RCC 7860 (cell line): Measurements from ENCODE around the gene ARMC8.

Source experiments
- DNase-seq: peaks from one replicate; pipeline ENCODE4 v3.0.0-alpha.2; 2015; ENCODE audit warnings: low spot score
- FAIRE-seq: peaks from 2 replicates; lab custom pipeline; 2012; peaks lifted over from hg19 to GRCh38; lab: Jason Lieb, UNC

Gene ARMC8

DNA sequence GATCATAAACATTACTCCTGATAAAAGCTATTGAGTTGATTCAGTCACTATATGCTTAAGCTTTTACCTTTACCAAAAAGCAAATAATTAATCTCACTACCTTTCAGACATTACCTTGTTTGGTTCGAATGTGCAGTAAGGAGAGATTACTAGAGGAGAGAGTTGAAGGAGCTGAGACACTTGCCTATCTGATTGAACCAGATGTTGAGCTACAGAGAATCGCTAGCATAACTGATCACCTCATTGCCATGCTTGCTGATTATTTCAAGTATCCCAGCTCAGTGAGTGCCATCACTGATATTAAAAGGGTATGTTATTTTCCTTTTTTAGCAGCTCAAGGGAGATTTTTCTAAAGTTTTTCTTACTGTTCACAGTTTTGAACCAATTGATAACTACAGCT is 54.6 kb downstream of the ARMC8 start:
- FAIRE-seq, result no peak
- no peak for DNase-seq

DNA sequence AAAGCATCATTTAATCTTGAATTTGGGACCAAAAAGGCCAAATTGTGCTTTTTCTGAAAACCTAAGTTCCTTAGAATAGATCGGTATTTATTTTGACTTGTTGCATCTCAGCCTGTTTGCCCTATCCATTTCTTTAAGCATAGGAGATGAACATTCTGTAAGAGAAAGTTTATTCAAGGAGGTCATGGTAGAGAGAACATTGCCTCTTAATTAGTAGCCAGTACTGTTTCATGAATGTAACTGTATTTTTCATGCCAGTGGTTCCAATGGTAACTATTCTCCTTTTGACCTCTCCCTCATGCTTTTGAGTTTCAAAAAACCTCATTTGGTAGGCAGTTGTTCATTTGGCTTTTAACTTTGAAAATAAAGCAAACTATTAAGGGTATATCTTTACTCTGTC is 55.4 kb downstream of the ARMC8 start:
- no peak for FAIRE-seq

DNA sequence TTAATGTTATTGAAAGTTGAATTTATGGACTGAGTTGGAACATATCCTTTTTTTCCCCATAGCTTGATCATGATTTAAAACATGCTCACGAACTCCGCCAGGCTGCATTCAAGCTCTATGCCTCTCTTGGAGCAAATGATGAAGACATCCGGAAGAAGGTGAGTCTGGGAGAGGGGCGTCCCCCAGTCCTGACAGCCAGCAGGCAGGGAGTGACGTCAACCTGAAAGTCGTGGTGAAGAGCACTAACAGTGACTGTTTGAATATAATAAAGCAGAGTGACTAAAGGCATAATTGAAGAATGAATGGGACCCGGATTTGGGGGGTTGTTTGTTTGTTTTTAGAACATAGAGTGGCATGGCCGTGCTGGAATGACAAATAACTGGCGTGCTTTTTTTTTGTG is 57.9 kb downstream of the ARMC8 start:
- FAIRE-seq (no peak), DNase-seq (no peak)

More for the DNA sequence above, 55.4 kb downstream of the ARMC8 start:
- DNase-seq, result no peak

DNA sequence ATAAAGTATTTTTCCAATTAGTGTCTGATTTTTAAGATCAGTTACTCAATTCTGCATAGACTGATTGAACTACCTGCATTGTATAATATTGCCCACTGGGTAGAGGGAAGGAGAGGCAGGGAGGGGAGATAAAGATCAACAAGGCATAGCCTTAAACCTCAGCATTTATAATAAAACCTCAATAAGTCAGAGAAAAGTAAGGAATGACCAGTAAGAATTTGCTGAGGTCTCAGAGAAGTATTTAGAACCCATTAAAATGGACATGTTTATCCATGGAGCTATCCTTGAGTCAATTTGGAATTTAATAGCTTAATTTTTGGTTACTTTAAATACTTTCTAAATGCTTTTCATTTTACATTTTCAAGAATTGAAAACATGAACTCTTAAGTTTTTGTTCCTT is 62.5 kb downstream of the ARMC8 start:
- no peak for DNase-seq
- no peak for FAIRE-seq

DNA sequence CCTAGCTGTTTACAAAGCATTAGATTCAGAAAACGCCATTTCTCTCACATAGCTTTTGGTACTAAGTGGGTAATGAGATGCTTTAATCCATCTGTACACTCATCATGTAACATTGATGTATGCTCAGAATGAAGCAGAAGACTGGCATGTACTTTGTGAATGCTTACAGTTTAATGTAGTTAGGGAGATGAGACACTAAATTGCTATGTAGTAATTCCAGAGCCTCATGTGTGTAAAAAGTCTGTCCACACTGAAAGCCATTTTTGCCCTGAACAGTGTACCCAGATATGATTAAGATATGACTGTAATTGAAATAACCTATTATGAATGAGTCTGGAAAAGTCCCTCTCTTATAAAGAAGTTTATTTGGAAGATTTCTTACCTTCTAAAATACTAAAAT is 66.5 kb downstream of the ARMC8 start:
- DNase-seq (no peak), FAIRE-seq (no peak)

DNA sequence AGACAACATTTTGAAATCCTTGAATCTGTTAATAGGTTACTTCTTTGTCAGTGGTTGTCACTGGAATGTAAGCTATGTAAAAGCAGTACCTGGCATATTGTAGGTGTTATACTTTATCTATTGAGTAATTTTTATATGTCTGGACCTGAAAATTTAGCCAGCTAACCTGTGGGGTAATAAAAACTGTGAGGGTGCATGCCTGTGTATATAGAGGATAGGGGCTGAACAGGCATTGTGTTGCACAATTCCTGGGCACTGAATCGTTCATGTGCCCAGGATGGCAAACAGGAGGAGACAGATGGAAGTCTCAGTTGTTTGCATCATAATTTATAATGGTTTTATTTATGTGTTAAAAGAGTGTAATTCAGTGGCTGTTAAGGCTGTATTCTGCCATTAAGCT is 67.1 kb downstream of the ARMC8 start:
- peak; percentile 36 for FAIRE-seq
- DNase-seq, result no peak

DNA sequence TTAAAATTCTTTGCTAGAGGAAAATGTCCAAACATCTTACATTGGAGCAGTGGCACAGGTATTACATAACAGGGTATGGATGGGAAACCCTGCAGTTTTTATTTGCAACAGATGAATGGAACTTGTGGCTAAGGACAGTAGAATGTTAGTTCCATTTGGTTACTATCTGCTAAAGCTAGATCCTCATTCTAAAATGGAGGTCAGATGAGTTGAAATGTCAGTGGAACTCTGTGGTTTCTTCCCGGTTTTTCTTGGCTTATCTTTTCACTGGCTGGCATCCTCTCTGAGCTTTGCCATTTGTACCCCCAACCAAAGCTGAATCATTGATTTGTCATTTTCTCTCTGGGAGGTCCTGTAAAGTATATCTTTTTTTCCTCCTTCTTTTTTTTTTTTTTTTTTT is 68.9 kb downstream of the ARMC8 start:
- FAIRE-seq (peak; percentile 31), DNase-seq (peak; percentile 26)

DNA sequence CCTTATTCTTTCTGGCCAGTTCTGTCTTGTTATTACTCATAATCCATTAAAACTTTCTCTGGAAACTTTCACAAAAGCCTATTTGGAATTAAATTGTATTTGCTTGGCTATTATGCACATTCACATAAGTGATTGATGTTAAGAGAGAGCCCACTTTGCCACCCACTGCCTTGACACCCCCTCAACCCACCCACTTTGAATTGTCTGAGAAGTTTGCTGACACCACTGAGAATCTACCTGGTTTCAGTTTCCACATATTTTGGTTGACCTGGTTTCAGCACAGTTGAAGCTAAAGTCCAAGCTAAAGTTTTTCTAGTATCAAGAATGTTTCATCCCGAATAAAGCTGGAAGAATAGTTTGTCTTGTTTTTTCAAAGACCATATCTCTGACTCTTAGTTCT is 70.9 kb downstream of the ARMC8 start:
- FAIRE-seq (no peak), DNase-seq (no peak)

DNA sequence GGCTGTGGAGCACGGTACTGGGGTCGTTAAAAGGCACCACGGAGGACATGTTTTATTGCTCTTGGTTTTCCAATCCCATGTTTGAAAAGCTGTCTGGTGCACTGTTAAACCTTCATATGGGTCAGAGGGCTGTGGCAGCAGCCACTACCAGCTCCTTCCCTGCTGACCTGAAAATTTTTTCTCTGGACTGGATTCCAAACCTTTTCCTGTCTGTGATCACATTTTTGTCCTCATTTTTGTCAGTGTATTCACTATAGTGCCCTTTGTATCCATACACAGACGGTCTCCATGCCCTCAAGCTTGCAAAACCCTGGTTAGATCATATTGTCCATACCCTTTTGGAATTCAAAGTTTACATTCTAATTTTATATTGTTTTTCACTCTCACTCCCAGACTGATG is 72.0 kb downstream of the ARMC8 start:
- FAIRE-seq (no peak), DNase-seq (no peak)

DNA sequence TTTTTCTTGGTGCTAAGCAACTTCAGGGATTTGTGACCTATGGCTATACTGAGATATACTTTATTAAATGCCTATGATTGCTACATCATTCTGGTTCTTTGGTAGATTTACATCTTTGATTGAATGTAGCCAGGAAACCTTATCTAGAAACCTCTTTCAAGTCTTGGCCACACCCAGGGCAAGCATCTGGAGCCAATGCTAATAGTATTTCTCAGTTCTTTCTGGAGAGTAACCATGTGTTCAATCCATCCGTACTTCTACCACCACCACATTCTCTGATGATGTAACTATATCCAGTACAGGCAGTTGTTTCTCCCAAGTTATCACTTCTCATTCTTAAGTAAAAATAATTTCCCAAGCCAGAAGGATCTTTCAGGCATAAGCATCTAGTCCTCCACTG is 73.5 kb downstream of the ARMC8 start:
- FAIRE-seq (no peak), DNase-seq (no peak)

DNA sequence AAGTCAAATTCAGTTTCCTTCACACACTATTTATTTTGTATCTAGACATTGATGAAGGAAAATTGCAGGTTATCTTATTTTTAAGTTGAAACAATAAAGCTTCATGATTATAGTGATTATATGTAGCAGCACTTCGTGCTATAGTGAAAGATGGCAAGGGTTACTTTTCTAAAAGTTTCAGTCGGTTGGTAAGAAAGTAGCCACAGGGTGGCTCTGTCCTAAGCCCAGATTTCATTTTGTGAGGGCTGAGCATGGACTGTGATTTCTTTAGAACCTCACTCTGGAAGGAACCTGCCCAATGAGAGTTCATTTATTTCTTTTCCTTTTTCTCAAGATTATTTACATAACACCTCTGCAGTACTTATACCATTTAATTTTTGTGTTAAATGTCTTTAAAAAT is 76.0 kb downstream of the ARMC8 start:
- DNase-seq, result no peak
- FAIRE-seq, result no peak

DNA sequence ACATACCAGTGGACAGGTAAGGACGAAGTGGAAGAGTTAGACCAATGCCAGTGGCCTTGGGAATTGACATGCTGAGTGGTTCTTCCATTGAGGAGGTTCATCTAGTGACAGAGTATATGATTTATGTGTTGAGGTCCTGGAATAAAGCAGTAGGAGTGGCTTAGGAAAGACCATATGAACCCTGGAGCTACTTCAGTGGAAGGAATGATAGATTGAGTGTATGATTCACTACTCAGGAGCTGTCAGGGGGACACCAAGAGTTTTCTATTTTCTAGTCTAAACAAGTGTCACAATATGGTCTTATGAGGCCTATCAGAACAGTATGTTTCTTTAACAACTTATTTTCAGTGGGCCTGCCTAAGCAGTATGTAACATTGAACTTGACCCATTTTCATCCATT is 78.6 kb downstream of the ARMC8 start:
- FAIRE-seq (no peak), DNase-seq (no peak)

DNA sequence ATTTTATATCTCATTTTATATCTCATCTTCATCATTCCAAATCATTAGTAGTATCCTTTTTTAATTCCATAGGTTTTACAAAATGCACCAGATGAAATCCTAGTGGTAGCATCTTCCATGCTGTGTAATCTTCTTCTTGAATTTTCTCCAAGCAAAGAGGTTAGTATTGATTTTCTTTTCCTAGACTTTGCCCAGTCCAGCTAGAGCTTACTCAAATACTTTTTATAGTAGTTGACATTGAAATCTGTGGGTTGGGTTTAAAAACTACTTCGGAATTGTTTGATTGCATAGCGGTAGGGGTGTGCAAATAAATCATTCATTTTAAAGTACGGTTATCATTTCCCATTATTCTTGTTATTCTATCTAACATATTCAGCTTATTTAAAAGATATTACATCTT is 80.0 kb downstream of the ARMC8 start:
- DNase-seq (no peak), FAIRE-seq (no peak)

DNA sequence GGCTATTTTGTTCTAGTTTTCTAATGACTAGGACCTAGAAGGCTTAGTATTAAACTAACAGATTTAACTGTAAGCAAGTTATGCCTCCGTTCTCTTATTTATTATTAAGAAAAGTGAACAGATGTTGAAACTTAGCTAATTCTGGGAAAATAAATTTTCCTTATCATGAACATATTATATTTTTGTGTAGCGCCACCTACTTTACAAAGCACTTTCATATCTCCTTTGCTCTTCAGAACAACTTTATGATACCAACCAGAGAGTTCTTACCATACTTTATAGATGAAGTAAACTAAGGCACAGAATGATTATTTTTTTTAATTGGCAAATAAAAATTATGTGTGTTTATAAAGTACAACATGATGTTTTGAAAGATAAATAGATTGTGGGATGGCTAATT is 83.1 kb downstream of the ARMC8 start:
- no peak for DNase-seq
- FAIRE-seq, result peak; percentile 50

DNA sequence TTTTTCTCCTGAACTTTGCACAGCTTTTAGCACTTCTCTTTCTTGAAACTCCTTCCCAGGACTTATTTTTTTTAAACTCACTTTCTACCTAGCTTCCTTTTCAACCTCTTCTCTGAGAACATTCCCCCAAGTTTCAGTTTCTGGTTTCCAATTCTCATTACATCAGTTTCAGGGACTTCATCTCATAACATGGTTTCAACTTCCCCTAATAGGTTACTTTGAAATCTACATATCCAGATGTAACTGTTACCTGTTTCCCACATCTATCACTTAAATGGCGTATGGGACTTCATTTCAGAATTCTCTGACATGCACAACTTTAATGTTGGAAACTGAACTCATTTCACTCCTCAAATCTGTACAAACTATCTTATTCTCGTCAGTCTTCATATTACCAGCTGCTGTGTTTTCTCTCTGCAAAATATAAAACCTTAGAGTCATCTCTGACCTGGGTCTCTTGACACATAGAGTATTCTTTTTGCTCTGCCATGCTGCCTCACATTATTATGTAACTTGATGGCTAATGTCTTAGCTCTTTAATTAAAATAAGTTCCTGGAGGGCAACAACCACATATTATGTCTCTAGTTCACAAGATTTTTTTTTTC is 84.2 kb downstream of the ARMC8 start:
- DNase-seq (no peak), FAIRE-seq (no peak)

DNA sequence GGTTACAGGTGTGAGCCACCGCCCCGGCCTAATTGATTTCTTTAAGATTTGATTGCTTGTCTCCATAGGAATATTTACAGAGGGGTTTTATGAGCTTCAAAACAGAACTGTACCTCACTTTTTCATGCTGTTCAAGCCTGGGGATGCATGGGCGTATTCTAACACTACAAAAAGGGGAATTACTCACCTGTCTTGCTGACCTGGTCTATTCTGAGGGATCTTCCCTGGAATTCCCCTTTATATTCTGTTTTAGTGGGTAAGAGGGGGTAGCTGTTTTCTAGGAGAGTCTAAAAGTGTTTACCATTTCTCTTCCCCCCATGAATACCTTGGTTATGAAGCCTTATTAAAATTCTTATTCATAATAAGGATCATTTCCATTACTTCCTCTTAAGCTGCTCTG is 94.5 kb downstream of the ARMC8 start:
- DNase-seq (no peak), FAIRE-seq (no peak)

DNA sequence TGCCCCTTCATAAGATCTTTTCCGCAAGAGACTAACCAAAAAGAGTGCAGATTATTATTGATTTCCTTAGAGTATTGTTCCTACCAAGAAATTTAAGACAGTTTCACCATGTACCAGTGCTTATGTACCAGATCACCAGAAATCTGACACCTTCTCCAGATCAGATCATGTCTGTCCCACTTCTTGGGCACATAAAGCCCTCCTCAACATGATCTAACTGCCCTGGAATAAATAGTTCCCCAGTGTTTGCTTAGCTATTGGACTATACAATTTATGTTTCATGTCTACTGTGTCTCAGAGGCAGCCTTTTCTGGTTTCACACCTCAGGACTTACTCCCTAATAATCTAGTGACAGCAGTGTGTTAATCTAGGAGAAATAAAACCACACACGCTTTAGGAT is 95.7 kb downstream of the ARMC8 start:
- DNase-seq (no peak), FAIRE-seq (no peak)

DNA sequence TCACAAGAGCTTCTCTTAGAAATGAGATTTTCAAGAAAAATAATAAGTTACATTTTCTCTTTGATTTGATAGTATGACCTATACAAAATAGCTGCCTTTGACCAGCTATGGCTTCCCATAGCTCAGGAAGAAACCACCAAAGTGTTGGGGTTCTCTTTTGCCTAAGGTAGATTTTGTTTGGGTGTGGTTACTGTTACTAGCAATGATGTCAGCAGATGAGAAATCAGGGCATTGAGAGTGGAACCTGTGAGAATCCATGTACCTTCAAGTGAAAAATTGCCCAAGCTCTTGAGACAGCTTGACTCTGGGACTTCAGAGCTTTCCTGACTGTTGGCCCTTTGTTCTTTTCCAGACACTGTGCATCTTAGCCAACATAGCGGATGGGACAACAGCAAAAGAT is 97.0 kb downstream of the ARMC8 start:
- DNase-seq (no peak), FAIRE-seq (no peak)

DNA sequence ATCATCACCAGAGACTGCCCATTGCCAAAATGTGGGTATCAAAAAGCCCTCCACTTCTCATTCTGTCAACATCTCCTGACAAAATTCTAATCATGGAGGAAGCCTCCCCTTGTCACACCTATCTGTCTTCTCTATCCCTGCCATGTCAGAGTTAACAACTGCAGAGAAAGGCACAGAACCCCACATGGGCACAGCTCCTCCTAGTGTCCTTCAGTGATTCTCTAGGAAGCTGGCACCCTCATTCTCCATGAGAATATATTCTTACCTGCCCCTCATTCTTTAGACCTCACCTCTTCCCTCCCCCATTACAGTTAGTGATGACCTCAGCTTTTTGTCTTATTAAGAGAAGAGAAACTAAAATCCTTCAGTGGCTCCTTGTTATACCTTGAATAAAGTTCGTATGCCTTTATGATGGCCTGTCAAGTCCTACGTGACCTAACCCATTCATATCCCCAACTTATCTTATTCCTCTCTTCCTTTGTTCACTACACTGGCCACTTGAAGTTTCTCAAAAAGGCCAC is 97.9 kb downstream of the ARMC8 start:
- DNase-seq, result no peak
- no peak for FAIRE-seq

DNA sequence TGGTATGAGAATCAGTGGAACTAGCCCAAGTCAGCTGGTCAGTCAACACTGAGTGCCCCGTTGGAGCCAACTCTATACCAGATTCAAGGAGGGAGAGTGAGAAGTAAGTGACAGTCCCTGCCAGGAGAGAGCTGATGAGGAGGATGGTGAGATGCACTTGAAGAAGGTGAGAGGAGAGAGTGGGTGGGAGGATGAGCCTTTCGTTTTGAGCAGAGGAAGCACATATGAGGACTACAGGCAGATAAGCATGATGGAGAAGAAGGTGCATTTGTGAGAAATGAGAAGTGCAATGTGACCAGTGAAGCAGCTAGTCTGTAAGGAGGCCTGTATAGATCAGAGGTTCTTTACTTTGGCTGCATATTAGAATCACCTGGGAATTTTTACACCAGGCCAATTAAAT is 102.2 kb downstream of the ARMC8 start:
- DNase-seq (no peak), FAIRE-seq (no peak)

DNA sequence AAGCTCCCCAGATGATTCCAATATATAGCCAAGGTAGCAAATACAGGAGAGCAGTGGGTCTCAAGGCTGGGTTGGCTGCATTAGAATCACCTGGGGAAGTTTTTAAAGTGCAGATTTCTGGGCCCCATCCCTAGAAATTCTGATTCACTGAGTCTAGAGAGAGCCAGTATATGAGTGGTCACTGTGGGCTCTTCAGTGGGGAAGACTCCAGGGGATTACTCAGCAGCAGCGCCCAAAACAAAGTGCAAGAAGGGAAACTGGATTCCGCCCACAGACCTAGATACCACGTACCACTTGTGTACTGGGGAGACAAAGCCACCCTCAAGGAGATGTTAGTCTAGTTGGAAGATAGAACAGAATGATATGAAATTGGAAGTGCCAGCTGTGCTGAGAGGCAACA is 102.6 kb downstream of the ARMC8 start:
- DNase-seq, result no peak
- FAIRE-seq, result no peak

DNA sequence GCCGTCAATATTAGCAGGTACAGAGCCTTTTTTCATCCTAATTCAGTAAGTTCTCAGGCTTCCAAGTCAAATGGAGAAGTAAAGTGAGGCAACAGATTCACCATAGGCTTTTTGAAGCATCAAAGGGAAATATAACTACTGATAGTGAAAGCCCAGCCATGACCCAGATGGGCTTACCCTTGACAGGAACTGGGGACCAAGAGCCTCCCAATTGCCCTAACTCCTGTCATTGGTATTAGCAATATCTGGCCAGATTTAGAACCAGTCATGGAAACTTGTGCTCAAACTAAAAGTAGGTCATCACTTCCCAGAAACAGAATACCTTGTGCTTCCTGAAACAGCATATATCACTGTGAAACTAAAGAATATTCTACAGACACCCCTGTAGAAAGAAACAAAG is 109.5 kb downstream of the ARMC8 start:
- DNase-seq (no peak), FAIRE-seq (no peak)

DNA sequence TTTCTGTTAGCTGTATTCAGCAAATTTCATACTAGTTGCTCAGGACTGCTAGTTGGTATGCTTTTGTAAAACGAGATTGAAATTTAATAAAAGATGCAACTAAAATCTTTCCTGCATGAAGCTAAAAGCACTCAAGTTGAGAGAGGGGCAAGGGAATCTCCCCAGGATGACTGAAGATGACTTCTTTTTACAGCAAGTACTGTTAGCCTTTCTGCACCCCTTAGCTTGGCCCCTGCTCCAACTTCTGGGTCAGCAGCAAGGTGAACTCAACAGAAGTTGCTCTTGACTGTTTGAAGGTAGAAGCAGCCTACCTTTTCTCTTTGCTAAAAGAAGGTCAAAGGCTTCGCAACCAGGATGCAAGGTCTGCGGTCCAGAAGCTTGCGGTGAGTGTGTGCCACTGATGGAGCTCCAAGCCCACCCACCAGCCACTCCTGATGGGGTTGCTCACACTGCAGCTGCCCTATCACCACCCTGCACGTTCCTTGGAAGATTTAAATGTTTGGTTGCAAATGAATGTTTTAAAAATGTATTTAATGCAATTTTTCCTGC is 110.0 kb downstream of the ARMC8 start:
- DNase-seq (no peak), FAIRE-seq (no peak)
